Uterus (tissue), 2 donors: ENCODE data around the gene RPP14.

Experiments
- CTCF ChIP-seq, 4 experiments: fragments of 200-600 bp in 2 of 4; fragments of 450-650 bp in 2 of 4; sonication (generic) in 2 of 4; IDR thresholded peaks; one replicate each; pipeline ENCODE4 v1.5.1; 2016 to 2019; ENCODE audit warnings: antibody characterized with exemption in 4 of 4, mild to moderate bottlenecking in 2 of 4, moderate library complexity in 1 of 4
- POLR2A ChIP-seq, 2 donors: fragments of 450-650 bp; IDR thresholded peaks; one replicate each; pipeline ENCODE4 v1.6.1; 2016; ENCODE audit warnings: antibody characterized with exemption in 2 of 2, mild to moderate bottlenecking in 1 of 2, moderate library complexity in 1 of 2

- TF ChIP-seq CTCF (IDR thresholded peaks at IDR 0.05), result no peak
- TF ChIP-seq POLR2A (IDR thresholded peaks at IDR 0.05), result no peak
These were observed 13.2 kb upstream of the RPP14 start for GRCh38 chr3:58292866-58293265.
